Ovary (tissue), 3 donors: ENCODE results near the gene KATNBL1.

Experiments
- CTCF ChIP-seq, 3 donors: fragments of 450-650 bp in 2 of 3; fragments of 200-600 bp in 1 of 3; IDR thresholded peaks; one replicate each; pipeline versions ENCODE4 v1.5.1 to v1.8.0; 2016 to 2022; ENCODE audit warnings: antibody characterized with exemption in 3 of 3, mild to moderate bottlenecking in 1 of 3
- EP300 ChIP-seq: sonication (generic); formaldehyde crosslinking; IDR thresholded peaks from one replicate; pipeline ENCODE4 v1.6.1; 2017; ENCODE audit warnings: antibody characterized with exemption
- POLR2A ChIP-seq: fragments of 450-650 bp; IDR thresholded peaks from one replicate; pipeline ENCODE4 v1.6.1; 2017; ENCODE audit warnings: antibody characterized with exemption, mild to moderate bottlenecking, moderate library complexity
- donor health status: DM: no; HTN: no; CAD: no.

- no peak for TF ChIP-seq CTCF (IDR thresholded peaks at IDR 0.05)
- TF ChIP-seq POLR2A = no peak
- no peak for TF ChIP-seq EP300
Observed at GRCh38 chr15:34155859-34156258, 54.0 kb downstream of the KATNBL1 start.
